NOMO-1 treated with dmso at 0.1 percent for 144 hours (cell line): ENCODE results near the gene DENND6B.

Source experiments
- DNase-seq: peaks from one replicate; lab custom pipeline; 2025; ENCODE audit not compliant: unreplicated experiment; lab: John Stamatoyannopoulos, UW

DENND6B gene

GRCh38 chr22:50259302-50259701, 67.5 kb downstream of the DENND6B start:
- DNase-seq, result no peak
